NT2/D1 (cell line): ENCODE data around the gene IRF2BPL.

Experiments
- SUZ12 ChIP-seq: IDR thresholded peaks from 2 replicates; pipeline ENCODE4 v1.6.1; 2011; ENCODE audit not compliant: insufficient read length, insufficient read depth; ENCODE audit errors: extremely low read depth
- YY1 ChIP-seq: IDR thresholded peaks from 2 replicates; pipeline ENCODE4 v1.6.1; 2011; ENCODE audit not compliant: insufficient read length, insufficient read depth
- ZNF274 ChIP-seq: IDR thresholded peaks from 2 replicates; pipeline ENCODE4 v1.6.1; 2011; ENCODE audit warnings: mild to moderate bottlenecking, low read depth, low read length

GRCh38 chr14:77055981-77056380 is 27.5 kb upstream of the IRF2BPL start:
- no peak for TF ChIP-seq ZNF274
- TF ChIP-seq YY1: no peak
- TF ChIP-seq SUZ12: no peak
